Nephron progenitor cell (in vitro differentiated cells): ENCODE measurements around the gene KIF19.

Source experiments
- DNase-seq: peaks from one replicate; pipeline ENCODE4 v3.0.0; 2021
- H3K27ac Mint-ChIP-seq: 2 replicates; pipeline ENCODE4 v1.8.0; 2021; ENCODE audit warnings: mild to moderate bottlenecking, moderate library complexity, mixed read lengths
- H3K27me3 Mint-ChIP-seq: 2 replicates; pipeline ENCODE4 v1.8.0; 2021; ENCODE audit warnings: mild to moderate bottlenecking, low read depth, mixed read lengths; ENCODE audit not compliant: poor library complexity
- H3K36me3 Mint-ChIP-seq: 2 replicates; pipeline ENCODE4 v1.8.0; 2021; ENCODE audit warnings: low read depth, mixed read lengths
- H3K4me1 Mint-ChIP-seq: 2 replicates; pipeline ENCODE4 v1.8.0; 2021; ENCODE audit warnings: mixed read lengths
- H3K4me3 Mint-ChIP-seq: 2 replicates; pipeline ENCODE4 v1.8.0; 2021; ENCODE audit warnings: mild to moderate bottlenecking, moderate library complexity, mixed read lengths
- H3K9me3 Mint-ChIP-seq: 2 replicates; pipeline ENCODE4 v1.8.0; 2021; ENCODE audit warnings: mild to moderate bottlenecking, moderate library complexity, mixed read lengths
- TF ChIP-seq, protein P1 (sequence below): fragments of 200-600 bp; sonication (generic); IDR thresholded peaks from 2 replicates; pipeline ENCODE4 v1.5.0; 2021; ENCODE audit warnings: antibody characterized with exemption

KIF19 gene

GRCh38 chr17:74343526-74344284 lies 17.7 kb downstream of the KIF19 start:
- Mint-ChIP-seq H3K27ac (no peak overlapping the region), H3K36me3 (no peaks in the 10 kb centered on the region), H3K9me3 (no peaks in the 10 kb centered on the region), H3K4me1 (peaks cover 5% of the 10 kb centered on the region), H3K4me3 (no peak overlapping the region), H3K27me3 (peaks cover 32% of the 10 kb centered on the region)
- DNase-seq: no peak
- TF ChIP-seq, protein P1, sequence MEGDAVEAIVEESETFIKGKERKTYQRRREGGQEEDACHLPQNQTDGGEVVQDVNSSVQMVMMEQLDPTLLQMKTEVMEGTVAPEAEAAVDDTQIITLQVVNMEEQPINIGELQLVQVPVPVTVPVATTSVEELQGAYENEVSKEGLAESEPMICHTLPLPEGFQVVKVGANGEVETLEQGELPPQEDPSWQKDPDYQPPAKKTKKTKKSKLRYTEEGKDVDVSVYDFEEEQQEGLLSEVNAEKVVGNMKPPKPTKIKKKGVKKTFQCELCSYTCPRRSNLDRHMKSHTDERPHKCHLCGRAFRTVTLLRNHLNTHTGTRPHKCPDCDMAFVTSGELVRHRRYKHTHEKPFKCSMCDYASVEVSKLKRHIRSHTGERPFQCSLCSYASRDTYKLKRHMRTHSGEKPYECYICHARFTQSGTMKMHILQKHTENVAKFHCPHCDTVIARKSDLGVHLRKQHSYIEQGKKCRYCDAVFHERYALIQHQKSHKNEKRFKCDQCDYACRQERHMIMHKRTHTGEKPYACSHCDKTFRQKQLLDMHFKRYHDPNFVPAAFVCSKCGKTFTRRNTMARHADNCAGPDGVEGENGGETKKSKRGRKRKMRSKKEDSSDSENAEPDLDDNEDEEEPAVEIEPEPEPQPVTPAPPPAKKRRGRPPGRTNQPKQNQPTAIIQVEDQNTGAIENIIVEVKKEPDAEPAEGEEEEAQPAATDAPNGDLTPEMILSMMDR: no peak

DNA sequence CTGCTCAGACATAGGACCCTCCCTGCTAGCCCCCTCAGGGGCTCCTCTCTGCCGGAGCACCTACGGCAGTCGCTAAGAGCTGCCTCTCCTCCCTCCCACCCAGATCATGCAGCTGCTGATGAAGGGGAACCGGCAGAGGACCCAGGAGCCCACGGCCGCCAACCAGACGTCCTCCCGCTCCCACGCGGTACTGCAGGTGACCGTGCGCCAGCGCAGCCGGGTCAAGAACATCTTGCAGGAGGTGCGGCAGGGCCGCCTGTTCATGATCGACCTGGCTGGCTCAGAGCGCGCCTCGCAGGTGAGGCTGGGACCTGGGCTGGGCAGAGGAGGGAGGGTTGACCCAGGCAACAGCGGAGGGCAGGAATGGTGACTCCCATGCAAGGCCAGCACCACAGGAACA lies 18.6 kb downstream of the KIF19 start:
- Mint-ChIP-seq H3K9me3 (no peaks in the 10 kb centered on the region), H3K36me3 (no peaks in the 10 kb centered on the region), H3K4me3 (no peak overlapping the region), H3K27me3 (peaks cover 41% of the 10 kb centered on the region), H3K4me1 (peaks cover 5% of the 10 kb centered on the region), H3K27ac (no peak overlapping the region)
- DNase-seq: no peak
- TF ChIP-seq, protein P1: no peak

- Mint-ChIP-seq H3K9me3 (no peaks in the 10 kb centered on the region), H3K4me3 (no peak overlapping the region), H3K27ac (no peak overlapping the region), H3K36me3 (no peaks in the 10 kb centered on the region), H3K27me3 (peaks cover 51% of the 10 kb centered on the region), H3K4me1 (peaks cover 5% of the 10 kb centered on the region)
- no peak for DNase-seq
- TF ChIP-seq, protein P1: no peak
These were observed 19.6 kb downstream of the KIF19 start for GRCh38 chr17:74345433-74346241.

DNA sequence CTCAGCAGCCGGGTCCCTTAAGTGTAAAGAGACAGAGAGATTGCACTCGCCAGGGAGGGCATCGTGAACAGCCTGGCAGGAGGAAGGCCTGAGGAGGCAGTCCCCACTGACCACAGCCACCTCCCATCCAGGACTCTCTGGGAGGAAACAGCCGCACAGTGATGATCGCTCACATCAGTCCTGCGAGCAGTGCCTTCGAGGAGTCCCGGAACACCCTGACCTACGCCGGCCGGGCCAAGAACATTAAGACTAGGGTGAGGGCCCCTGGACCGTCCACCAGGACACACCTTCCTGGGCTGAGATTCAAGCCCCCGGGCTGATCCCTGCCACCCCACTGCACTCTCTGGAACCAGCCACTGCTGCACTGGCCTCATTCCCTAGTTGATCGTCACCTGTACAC lies 21.6 kb downstream of the KIF19 start:
- TF ChIP-seq, protein P1: no peak
- no peaks in the 10 kb centered on the region for H3K9me3 Mint-ChIP-seq
- peaks cover 71% of the 10 kb centered on the region for H3K27me3 Mint-ChIP-seq
- H3K4me3 Mint-ChIP-seq: no peak overlapping the region
- no peaks in the 10 kb centered on the region for H3K36me3 Mint-ChIP-seq
- no peak for DNase-seq
- peaks cover 5% of the 10 kb centered on the region for H3K4me1 Mint-ChIP-seq
- H3K27ac Mint-ChIP-seq: no peak overlapping the region

GRCh38 chr17:74349120-74349519 lies 23.1 kb downstream of the KIF19 start:
- no peak for DNase-seq
- Mint-ChIP-seq H3K27me3 (peaks cover 86% of the 10 kb centered on the region), H3K4me3 (no peak overlapping the region), H3K36me3 (no peaks in the 10 kb centered on the region), H3K4me1 (peaks cover 5% of the 10 kb centered on the region), H3K9me3 (no peaks in the 10 kb centered on the region), H3K27ac (no peak overlapping the region)
- TF ChIP-seq, protein P1: no peak
